ENCODE results near the gene TCF7L1. TPM values are rescaled to one million over a fixed set of nuclear protein-coding genes. Genes with fewer than 3 reads are reported as not detected.

Gene TCF7L1
- total RNA-seq, 2 experiments from 2014 or later: not detected

DNA sequence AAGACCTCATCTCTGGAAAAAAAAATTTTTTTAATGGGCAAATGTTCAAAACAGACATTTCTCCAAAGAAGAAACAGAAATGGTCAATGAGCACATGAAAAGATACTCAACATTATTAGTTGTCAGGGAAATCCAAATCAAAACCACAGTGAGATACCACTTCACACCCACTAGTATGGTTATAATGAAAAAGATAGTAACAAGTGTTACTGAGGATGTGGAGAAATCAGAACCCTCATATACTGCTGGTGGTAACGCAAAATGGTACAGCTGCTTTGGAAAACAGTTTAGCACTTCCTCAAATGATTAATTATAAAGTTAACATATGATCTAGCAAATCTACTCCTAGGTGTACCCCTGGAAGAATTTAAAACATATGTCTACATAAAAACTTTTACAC is 29.0 kb upstream of the TCF7L1 start:
- Histone ChIP-seq H3K79me2 (ENCODE audit: insufficient read depth, low read depth, low read length) (no peaks in the 10 kb centered on the region), H4K20me1 (ENCODE audit: insufficient read depth, low read length) (no peaks in the 10 kb centered on the region), H3K36me3 (ENCODE audit: insufficient read depth, low read length) (no peaks in the 10 kb centered on the region), H3K4me2 (ENCODE audit: low read length) (no peak overlapping the region), H3K9me3 (ENCODE audit: low read length) (no peaks in the 10 kb centered on the region), H2AFZ (ENCODE audit: low read length) (no peak overlapping the region), H3K4me1 (ENCODE audit: insufficient read depth, low read length, poor library complexity, severe bottlenecking) (no peaks in the 10 kb centered on the region), H3K9me2 (ENCODE audit: insufficient read depth, low read length) (no peaks in the 10 kb centered on the region), H3K27ac (ENCODE audit: low read depth, low read length, poor library complexity, severe bottlenecking) (no peak overlapping the region), H3K4me3 (ENCODE audit: low read depth, low read length, poor library complexity, severe bottlenecking) (no peak overlapping the region)
- DNase-seq (ENCODE audit: low spot score): no peak
- CTCF ChIA-PET (ENCODE audit: unreplicated experiment): no interaction called here
- no peak for TF ChIP-seq EZH2phosphoT487 (IDR thresholded peaks at IDR 0.05; ENCODE audit: borderline replicate concordance, low read depth, low read length)
- TF ChIP-seq, protein P1, sequence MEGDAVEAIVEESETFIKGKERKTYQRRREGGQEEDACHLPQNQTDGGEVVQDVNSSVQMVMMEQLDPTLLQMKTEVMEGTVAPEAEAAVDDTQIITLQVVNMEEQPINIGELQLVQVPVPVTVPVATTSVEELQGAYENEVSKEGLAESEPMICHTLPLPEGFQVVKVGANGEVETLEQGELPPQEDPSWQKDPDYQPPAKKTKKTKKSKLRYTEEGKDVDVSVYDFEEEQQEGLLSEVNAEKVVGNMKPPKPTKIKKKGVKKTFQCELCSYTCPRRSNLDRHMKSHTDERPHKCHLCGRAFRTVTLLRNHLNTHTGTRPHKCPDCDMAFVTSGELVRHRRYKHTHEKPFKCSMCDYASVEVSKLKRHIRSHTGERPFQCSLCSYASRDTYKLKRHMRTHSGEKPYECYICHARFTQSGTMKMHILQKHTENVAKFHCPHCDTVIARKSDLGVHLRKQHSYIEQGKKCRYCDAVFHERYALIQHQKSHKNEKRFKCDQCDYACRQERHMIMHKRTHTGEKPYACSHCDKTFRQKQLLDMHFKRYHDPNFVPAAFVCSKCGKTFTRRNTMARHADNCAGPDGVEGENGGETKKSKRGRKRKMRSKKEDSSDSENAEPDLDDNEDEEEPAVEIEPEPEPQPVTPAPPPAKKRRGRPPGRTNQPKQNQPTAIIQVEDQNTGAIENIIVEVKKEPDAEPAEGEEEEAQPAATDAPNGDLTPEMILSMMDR (conservative IDR thresholded peaks at IDR 0.05; ENCODE audit: low read length): no peak
- intact Hi-C loops (cut with micrococcal nuclease; ENCODE audit: unreplicated experiment): no loop called here
- BruUV-seq (replicated peaks): no TSS peak
- POLR2A ChIA-PET: no interaction called here

DNA sequence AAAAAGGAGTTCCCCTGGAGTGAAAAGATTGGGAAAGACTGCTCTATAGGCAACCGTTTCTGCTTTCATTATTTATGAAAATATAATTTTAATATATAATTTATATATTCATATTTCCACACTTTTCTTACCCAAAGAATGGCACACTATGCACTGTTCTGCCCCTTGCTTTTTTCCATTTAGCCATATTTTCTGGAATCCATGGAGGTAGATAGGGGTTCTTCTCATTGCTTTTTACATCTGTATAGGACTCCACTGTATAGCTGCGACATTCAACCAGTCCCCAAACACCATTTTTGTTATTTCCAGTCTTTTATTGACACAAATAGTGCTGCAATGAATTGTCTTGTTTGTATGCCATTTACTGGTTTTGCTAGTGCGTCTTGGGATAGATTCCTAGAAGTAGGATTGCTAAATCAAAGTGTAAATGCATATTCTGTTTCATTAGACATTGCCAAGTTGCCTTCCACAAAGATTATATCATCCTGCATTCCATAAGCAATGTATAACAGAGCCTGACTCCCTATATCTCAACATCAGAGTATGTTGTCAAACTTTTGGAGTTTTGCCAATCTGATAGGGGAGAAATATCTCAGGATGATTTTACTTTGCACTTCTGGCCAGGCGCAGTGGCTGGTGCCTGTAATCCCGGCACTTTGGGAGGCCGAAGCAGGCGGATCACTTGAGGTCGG is 26.6 kb upstream of the TCF7L1 start:
- H3K9me2 ChIP-seq (ENCODE audit: insufficient read depth, low read length): no peaks in the 10 kb centered on the region
- DNase-seq (ENCODE audit: low spot score): no peak
- POLR2A ChIA-PET: no interaction called here

DNA sequence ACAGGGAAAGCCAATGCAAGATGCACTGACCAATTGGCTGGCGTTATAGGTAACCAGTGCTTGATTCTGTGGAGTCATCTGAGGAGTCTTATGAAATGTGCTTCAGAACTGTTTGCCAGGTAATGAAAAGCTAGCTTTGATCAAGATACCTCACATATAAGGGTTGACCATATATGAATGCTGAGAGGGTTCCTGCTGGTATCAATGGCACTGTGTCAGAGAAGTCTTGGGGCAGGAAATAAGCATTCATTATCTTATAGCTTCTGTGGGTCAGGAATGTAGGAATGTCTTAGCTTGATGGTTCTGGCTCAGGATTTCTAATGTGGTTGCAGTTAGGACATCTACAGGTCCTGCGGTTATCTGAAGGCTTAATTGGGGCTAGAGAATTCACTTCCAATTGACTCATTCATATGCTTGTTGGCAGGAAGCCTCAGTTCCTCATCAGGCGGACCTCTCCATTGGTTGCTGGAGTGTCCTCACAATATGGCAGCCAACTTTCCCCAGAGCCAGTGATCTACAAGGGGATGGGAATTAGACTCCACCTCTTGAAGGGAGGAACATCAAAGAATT is 22.1 kb upstream of the TCF7L1 start:
- Histone ChIP-seq H3K4me1 (ENCODE audit: insufficient read depth, low read length, poor library complexity, severe bottlenecking) (no peaks in the 10 kb centered on the region), H4K20me1 (ENCODE audit: insufficient read depth, low read length) (no peaks in the 10 kb centered on the region), H3K9me2 (ENCODE audit: insufficient read depth, low read length) (no peaks in the 10 kb centered on the region), H2AFZ (ENCODE audit: low read length) (no peak overlapping the region), H3K79me2 (ENCODE audit: insufficient read depth, low read depth, low read length) (no peaks in the 10 kb centered on the region), H3K36me3 (ENCODE audit: insufficient read depth, low read length) (no peaks in the 10 kb centered on the region), H3K27ac (ENCODE audit: low read depth, low read length, poor library complexity, severe bottlenecking) (no peak overlapping the region), H3K4me3 (ENCODE audit: low read depth, low read length, poor library complexity, severe bottlenecking) (no peak overlapping the region), H3K4me2 (ENCODE audit: low read length) (no peak overlapping the region), H3K9me3 (ENCODE audit: low read length) (no peaks in the 10 kb centered on the region)
- no peak for DNase-seq (ENCODE audit: low spot score)
- POLR2A ChIA-PET: no interaction called here
- TF ChIP-seq EZH2phosphoT487 (IDR thresholded peaks at IDR 0.05; ENCODE audit: borderline replicate concordance, low read depth, low read length): no peak
- TF ChIP-seq, protein P1 (conservative IDR thresholded peaks at IDR 0.05; ENCODE audit: low read length): no peak
- intact Hi-C loops (cut with micrococcal nuclease; ENCODE audit: unreplicated experiment): no loop called here
- CTCF ChIA-PET (ENCODE audit: unreplicated experiment): no interaction called here
- no TSS peak for BruUV-seq (replicated peaks)

More for the DNA sequence above, 26.6 kb upstream of the TCF7L1 start:
- BruUV-seq (replicated peaks): no TSS peak
- no peak overlapping the region for H3K4me3 ChIP-seq (ENCODE audit: low read depth, low read length, poor library complexity, severe bottlenecking)
- no peaks in the 10 kb centered on the region for H3K36me3 ChIP-seq (ENCODE audit: insufficient read depth, low read length)
- CTCF ChIA-PET (ENCODE audit: unreplicated experiment): no interaction called here
- H3K79me2 ChIP-seq (ENCODE audit: insufficient read depth, low read depth, low read length): no peaks in the 10 kb centered on the region
- no peak overlapping the region for H2AFZ ChIP-seq (ENCODE audit: low read length)
- intact Hi-C loops (cut with micrococcal nuclease; ENCODE audit: unreplicated experiment): no loop called here
- TF ChIP-seq EZH2phosphoT487 (IDR thresholded peaks at IDR 0.05; ENCODE audit: borderline replicate concordance, low read depth, low read length): no peak
- H3K9me3 ChIP-seq (ENCODE audit: low read length): no peaks in the 10 kb centered on the region
- no peak overlapping the region for H3K4me2 ChIP-seq (ENCODE audit: low read length)
- no peak overlapping the region for H3K27ac ChIP-seq (ENCODE audit: low read depth, low read length, poor library complexity, severe bottlenecking)
- no peaks in the 10 kb centered on the region for H4K20me1 ChIP-seq (ENCODE audit: insufficient read depth, low read length)
- no peaks in the 10 kb centered on the region for H3K4me1 ChIP-seq (ENCODE audit: insufficient read depth, low read length, poor library complexity, severe bottlenecking)

Measured in OCI-LY7 (cell line).